CD14-positive monocyte (primary cell): Measurements from ENCODE around the gene NOTO. TPM values are rescaled to one million over a fixed set of nuclear protein-coding genes. Genes with fewer than 3 reads are reported as not detected.

Source experiments
- DNase-seq, 3 donors: peaks; one replicate each; pipeline ENCODE4 v3.0.0-alpha.2; 2011 to 2022
- H2AFZ ChIP-seq: 2 replicates; pipeline ENCODE4 v1.6.0; 2012; ENCODE audit warnings: mild to moderate bottlenecking, low read depth, low read length, inconsistent platforms; ENCODE audit not compliant: insufficient read depth, poor library complexity, severe bottlenecking
- H3K27ac ChIP-seq, 2 donors: 1 replicate in 1 of 2; 2 replicates in 1 of 2; pipeline ENCODE4 v1.5.1; 2012 to 2013; ENCODE audit warnings: low read length in 2 of 2, control low read depth in 1 of 2, inconsistent platforms in 1 of 2, low read depth in 1 of 2, mild to moderate bottlenecking in 1 of 2
- H3K27me3 ChIP-seq, 2 donors: one replicate each; pipeline versions ENCODE4 v1.6.0 to v1.6.1; 2011 to 2013; ENCODE audit warnings: low read length in 2 of 2; ENCODE audit not compliant: control insufficient read depth in 2 of 2, insufficient read depth in 2 of 2
- H3K36me3 ChIP-seq, 2 donors: replicated peaks in 1 of 2; 1 replicate in 1 of 2; 2 replicates in 1 of 2; pipeline versions ENCODE4 v1.5.1 to v1.6.1; 2012 to 2013; ENCODE audit warnings: low read length in 2 of 2, control low read depth in 1 of 2, inconsistent platforms in 1 of 2, mild to moderate bottlenecking in 1 of 2; ENCODE audit not compliant: insufficient read depth in 2 of 2, control insufficient read depth in 1 of 2
- H3K4me1 ChIP-seq, 2 donors: 1 replicate in 1 of 2; 2 replicates in 1 of 2; pipeline versions ENCODE4 v1.5.1 to v1.6.1; 2012 to 2013; ENCODE audit warnings: low read length in 2 of 2, control low read depth in 1 of 2, inconsistent platforms in 1 of 2, mild to moderate bottlenecking in 1 of 2, moderate library complexity in 1 of 2; ENCODE audit not compliant: insufficient read depth in 2 of 2, control insufficient read depth in 1 of 2
- H3K4me2 ChIP-seq: replicated peaks from 2 replicates; pipeline ENCODE3; 2012; ENCODE audit warnings: low read length, moderate library complexity, mild to moderate bottlenecking; ENCODE audit not compliant: poor library complexity, severe bottlenecking; ENCODE audit errors: extremely low read depth
- H3K4me3 ChIP-seq, 3 experiments: fragments of 200-600 bp in 1 of 3; sonication (generic) in 1 of 3; replicated peaks in 1 of 3; 1 replicate in 2 of 3; 2 replicates in 1 of 3; pipeline ENCODE4 v1.5.1; 2011 to 2013; ENCODE audit warnings: low read length in 3 of 3, mild to moderate bottlenecking in 3 of 3, control low read depth in 2 of 3, low read depth in 2 of 3, inconsistent platforms in 1 of 3, moderate library complexity in 1 of 3
- H3K79me2 ChIP-seq: 2 replicates; pipeline ENCODE4 v1.6.0; 2012; ENCODE audit warnings: mild to moderate bottlenecking, control low read depth, inconsistent platforms, low read length, moderate library complexity; ENCODE audit not compliant: insufficient read depth
- H3K9ac ChIP-seq: 2 replicates; pipeline ENCODE4 v1.6.0; 2017; ENCODE audit warnings: low read length, mild to moderate bottlenecking; ENCODE audit not compliant: insufficient read depth, poor library complexity, severe bottlenecking
- H3K9me3 ChIP-seq, 2 donors: replicated peaks in 1 of 2; 1 replicate in 1 of 2; 2 replicates in 1 of 2; pipeline versions ENCODE4 v1.5.1 to v1.6.1; 2012 to 2013; ENCODE audit warnings: low read length in 2 of 2, control low read depth in 1 of 2; ENCODE audit not compliant: control insufficient read depth in 1 of 2, insufficient read depth in 1 of 2
- H4K20me1 ChIP-seq: 2 replicates; pipeline ENCODE4 v1.6.0; 2012; ENCODE audit warnings: mild to moderate bottlenecking, low read length, control low read depth, moderate library complexity; ENCODE audit not compliant: insufficient read depth
- H3K27ac Mint-ChIP-seq, 7 donors: one replicate each; pipeline ENCODE4 v1.8.0; 2020; ENCODE audit warnings: mild to moderate bottlenecking in 7 of 7, mixed read lengths in 7 of 7, moderate library complexity in 6 of 7, inconsistent platforms in 2 of 7
- H3K27me3 Mint-ChIP-seq, 3 donors: one replicate each; pipeline ENCODE4 v1.8.0; 2021 to 2022; ENCODE audit warnings: low read depth in 3 of 3, mild to moderate bottlenecking in 3 of 3, mixed read lengths in 3 of 3, moderate library complexity in 3 of 3, inconsistent platforms in 1 of 3
- H3K36me3 Mint-ChIP-seq, 2 donors: one replicate each; pipeline ENCODE4 v1.8.0; 2020; ENCODE audit warnings: mixed read lengths in 2 of 2, inconsistent platforms in 1 of 2, mild to moderate bottlenecking in 1 of 2
- H3K4me1 Mint-ChIP-seq: one replicate; pipeline ENCODE4 v1.8.0; 2020; ENCODE audit warnings: mild to moderate bottlenecking, mixed read lengths
- H3K4me3 Mint-ChIP-seq, 2 donors: one replicate each; pipeline ENCODE4 v1.8.0; 2020; ENCODE audit warnings: mild to moderate bottlenecking in 2 of 2, mixed read lengths in 2 of 2, moderate library complexity in 1 of 2
- H3K9me3 Mint-ChIP-seq, 7 donors: one replicate each; pipeline ENCODE4 v1.8.0; 2020 to 2022; ENCODE audit warnings: mixed read lengths in 7 of 7, mild to moderate bottlenecking in 6 of 7, moderate library complexity in 6 of 7, inconsistent platforms in 2 of 7
- WGBS: methylation state at CpG from one replicate; pipeline ENCODE4 v1.1.5; 2013; ENCODE audit warnings: missing lambda C conversion rate; ENCODE audit not compliant: insufficient coverage; 5-methylcytosine and 5-hydroxymethylcytosine counted together
- intact Hi-C, 2 donors: fragments of 100-400 bp; cut with micrococcal nuclease; formaldehyde crosslinking; loops; one replicate each; pipeline versions ENCODE4 v1.15.0 to v1.15.1; 2023
- polyA plus RNA-seq, 3 donors: library from polyadenylated mRNA; depleted of rRNA in 1 of 3; unstranded in 2 of 3; stranded (reverse) in 1 of 3; fragments of 300-500 nt in 2 of 3; fragments of >200 nt in 1 of 3; fragmentation: Illumina TruSeq in 2 of 3; gene quantifications; 1 replicate in 2 of 3; 2 replicates in 1 of 3; pipeline ENCODE4 v1.2.3, GENCODE V29; 2012 to 2021
- TF ChIP-seq, protein P1 (sequence below): fragments of 200-600 bp; IDR thresholded peaks from one replicate; pipeline ENCODE4 v1.8.0; 2022; ENCODE audit warnings: antibody characterized with exemption, mild to moderate bottlenecking

Gene NOTO
- polyA plus RNA-seq, 3 donors = not detected

DNA sequence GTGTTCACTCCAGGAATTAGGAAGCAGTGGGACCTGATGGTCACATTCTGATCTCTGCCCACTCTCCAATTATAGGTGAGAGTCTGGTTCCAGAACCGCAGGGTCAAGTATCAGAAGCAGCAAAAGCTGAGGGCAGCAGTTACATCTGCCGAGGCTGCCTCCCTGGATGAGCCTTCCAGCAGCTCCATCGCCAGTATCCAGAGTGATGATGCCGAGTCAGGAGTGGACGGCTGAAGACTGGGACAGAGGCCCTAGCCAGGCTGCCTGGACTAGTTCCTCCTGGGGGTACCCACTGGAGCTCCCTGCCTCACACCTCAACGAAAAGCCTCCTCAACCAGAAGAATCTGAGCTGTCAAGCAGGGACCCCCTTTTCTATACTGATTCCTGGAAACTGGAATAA is 8.3 kb downstream of the NOTO start:
- no peak overlapping the region for H3K27ac Mint-ChIP-seq
- Histone ChIP-seq H3K27me3 (no peaks in the 10 kb centered on the region), H3K9ac (no peak overlapping the region), H3K79me2 (peaks cover 8% of the 10 kb centered on the region), H3K4me1 (peaks cover 12 to 24% of the 10 kb centered on the region in 2 donors), H3K9me3 (no peaks in the 10 kb centered on the region), H3K4me3 (no peak overlapping the region), H4K20me1 (no peaks in the 10 kb centered on the region), H3K36me3 (no peaks in the 10 kb centered on the region), H3K27ac (no peak overlapping the region), H2AFZ (no peak overlapping the region), H3K4me2 (no peak overlapping the region)
- no peak overlapping the region for H3K4me3 Mint-ChIP-seq
- no peaks in the 10 kb centered on the region for H3K36me3 Mint-ChIP-seq
- no peaks in the 10 kb centered on the region for H3K9me3 Mint-ChIP-seq
- intact Hi-C loops = no loop called here
- peaks cover 6 to 19% (median 6%) of the 10 kb centered on the region in 3 donors for H3K27me3 Mint-ChIP-seq
- no peak for DNase-seq
- TF ChIP-seq, protein P1, sequence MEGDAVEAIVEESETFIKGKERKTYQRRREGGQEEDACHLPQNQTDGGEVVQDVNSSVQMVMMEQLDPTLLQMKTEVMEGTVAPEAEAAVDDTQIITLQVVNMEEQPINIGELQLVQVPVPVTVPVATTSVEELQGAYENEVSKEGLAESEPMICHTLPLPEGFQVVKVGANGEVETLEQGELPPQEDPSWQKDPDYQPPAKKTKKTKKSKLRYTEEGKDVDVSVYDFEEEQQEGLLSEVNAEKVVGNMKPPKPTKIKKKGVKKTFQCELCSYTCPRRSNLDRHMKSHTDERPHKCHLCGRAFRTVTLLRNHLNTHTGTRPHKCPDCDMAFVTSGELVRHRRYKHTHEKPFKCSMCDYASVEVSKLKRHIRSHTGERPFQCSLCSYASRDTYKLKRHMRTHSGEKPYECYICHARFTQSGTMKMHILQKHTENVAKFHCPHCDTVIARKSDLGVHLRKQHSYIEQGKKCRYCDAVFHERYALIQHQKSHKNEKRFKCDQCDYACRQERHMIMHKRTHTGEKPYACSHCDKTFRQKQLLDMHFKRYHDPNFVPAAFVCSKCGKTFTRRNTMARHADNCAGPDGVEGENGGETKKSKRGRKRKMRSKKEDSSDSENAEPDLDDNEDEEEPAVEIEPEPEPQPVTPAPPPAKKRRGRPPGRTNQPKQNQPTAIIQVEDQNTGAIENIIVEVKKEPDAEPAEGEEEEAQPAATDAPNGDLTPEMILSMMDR = no peak
- H3K4me1 Mint-ChIP-seq = peaks cover 22% of the 10 kb centered on the region
- 91% methylated on average over 5 of the region's 6 CpGs for WGBS

DNA sequence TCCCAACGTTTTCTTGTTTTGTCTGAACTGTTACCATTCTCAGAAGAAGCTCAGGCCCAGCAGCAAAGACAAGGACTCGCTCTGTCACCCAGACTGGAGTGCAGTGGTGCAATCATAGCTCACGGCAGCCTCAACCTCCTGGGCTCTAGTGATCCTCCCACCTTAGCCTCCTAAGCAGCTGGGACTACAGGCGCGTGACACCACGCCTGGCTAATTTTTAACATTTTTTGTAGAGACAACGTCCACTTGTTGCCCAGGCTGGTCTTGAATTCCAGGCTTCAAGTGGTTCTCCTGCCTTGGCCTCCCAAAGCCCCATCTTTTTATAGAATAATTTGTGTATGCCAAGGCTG is 9.7 kb downstream of the NOTO start:
- H3K9ac ChIP-seq = no peak overlapping the region
- H3K36me3 ChIP-seq = no peaks in the 10 kb centered on the region
- H3K4me1 ChIP-seq = peaks cover 12 to 24% of the 10 kb centered on the region in 2 donors
- H3K9me3 Mint-ChIP-seq = no peaks in the 10 kb centered on the region
- peaks cover 4 to 14% (median 6%) of the 10 kb centered on the region in 3 donors for H3K27me3 Mint-ChIP-seq
- H3K36me3 Mint-ChIP-seq = no peaks in the 10 kb centered on the region
- H2AFZ ChIP-seq = peak overlapping the region; percentile 54
- H3K4me3 Mint-ChIP-seq = no peak overlapping the region
- intact Hi-C loops = no loop called here
- H3K4me1 Mint-ChIP-seq = peaks cover 22% of the 10 kb centered on the region
- no peaks in the 10 kb centered on the region for H4K20me1 ChIP-seq
- H3K27me3 ChIP-seq = no peaks in the 10 kb centered on the region
- H3K4me3 ChIP-seq = no peak overlapping the region
- H3K79me2 ChIP-seq = peaks cover 12% of the 10 kb centered on the region
- WGBS = 83% methylated on average over 7 of the region's 7 CpGs
- TF ChIP-seq, protein P1 = no peak
- DNase-seq = no peak
- no peak overlapping the region for H3K27ac Mint-ChIP-seq
- H3K4me2 ChIP-seq = no peak overlapping the region
- no peaks in the 10 kb centered on the region for H3K9me3 ChIP-seq
- H3K27ac ChIP-seq = no peak overlapping the region
